Measurements from ENCODE around the gene MIOS.

GRCh38 chr7:7568553-7568952, 1.9 kb downstream of the MIOS start:
- TF ChIP-seq, protein P1, sequence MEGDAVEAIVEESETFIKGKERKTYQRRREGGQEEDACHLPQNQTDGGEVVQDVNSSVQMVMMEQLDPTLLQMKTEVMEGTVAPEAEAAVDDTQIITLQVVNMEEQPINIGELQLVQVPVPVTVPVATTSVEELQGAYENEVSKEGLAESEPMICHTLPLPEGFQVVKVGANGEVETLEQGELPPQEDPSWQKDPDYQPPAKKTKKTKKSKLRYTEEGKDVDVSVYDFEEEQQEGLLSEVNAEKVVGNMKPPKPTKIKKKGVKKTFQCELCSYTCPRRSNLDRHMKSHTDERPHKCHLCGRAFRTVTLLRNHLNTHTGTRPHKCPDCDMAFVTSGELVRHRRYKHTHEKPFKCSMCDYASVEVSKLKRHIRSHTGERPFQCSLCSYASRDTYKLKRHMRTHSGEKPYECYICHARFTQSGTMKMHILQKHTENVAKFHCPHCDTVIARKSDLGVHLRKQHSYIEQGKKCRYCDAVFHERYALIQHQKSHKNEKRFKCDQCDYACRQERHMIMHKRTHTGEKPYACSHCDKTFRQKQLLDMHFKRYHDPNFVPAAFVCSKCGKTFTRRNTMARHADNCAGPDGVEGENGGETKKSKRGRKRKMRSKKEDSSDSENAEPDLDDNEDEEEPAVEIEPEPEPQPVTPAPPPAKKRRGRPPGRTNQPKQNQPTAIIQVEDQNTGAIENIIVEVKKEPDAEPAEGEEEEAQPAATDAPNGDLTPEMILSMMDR (IDR thresholded peaks at IDR 0.05; ENCODE audit: poor library complexity), result no peak
- TF ChIP-seq EZH2 (IDR thresholded peaks at IDR 0.05; ENCODE audit: borderline replicate concordance), result no peak

Measured in hepatocyte (in vitro differentiated cells).